ENCODE data around the gene ARHGEF18. TPM values are rescaled to one million over a fixed set of nuclear protein-coding genes. Genes with fewer than 3 reads are reported as not detected.

Gene ARHGEF18
- total RNA-seq, 1 donor from 2014 or later, result 42.6 TPM

DNA sequence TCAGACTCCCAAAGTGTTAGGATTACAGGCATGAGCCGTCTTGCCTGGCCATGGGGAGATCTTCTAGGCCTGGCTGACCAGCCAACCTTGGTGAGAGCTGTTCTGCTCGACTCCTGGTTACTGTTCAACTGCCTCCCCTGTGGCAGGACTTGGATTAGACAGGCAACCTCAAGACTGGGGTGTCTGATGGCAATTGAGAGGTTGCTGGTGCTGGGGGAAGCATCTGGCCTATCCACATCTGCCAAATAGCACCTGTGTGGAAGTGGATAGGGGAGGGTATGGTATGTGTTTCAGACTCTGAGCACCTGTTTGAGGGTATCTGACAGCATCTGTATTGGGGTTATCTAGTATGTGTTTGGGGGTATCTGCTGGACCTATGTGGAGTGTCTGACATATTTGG is 44.7 kb downstream of the ARHGEF18 start:
- peaks cover 27% of the 10 kb centered on the region for H3K4me1 Mint-ChIP-seq (ENCODE audit: unreplicated experiment)

DNA sequence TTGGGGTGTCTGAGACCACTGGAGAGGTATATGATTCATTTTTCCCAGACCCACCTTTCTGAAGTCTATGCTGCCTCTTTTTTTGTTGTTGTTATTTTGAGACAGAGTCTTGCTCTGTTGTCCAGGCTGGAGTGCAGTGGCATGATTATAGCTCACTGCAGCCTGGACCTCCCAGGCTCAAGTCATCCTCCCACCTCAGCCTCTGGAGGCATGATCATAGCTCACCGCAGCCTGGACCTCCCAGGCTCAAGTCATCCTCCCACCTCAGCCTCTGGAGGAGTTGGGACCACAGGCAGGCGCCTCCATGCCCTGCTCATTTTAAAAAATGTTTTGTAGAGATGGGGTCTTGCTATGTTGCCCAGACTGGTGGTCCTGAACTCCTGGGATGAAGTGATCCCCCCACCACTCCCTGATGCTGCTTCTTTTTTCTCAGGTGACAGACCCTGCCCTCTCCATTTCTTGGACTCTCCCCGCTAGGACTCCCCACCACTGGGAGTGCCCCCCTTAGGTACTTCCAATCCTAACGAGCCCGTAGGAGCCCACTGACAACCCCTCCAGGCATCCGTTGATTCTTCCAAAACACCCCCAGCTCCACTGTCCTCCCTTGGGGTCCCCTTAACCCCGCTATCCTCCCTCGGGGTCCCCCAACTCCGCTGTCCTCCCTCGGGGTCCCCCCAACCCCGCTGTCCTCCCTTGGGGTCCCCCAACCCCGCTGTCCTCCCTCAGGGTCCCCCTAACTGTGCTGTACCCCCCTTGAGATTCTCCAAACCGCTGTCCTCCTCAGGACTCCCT is 45.4 kb downstream of the ARHGEF18 start:
- Mint-ChIP-seq H3K4me1 (ENCODE audit: unreplicated experiment) (peaks cover 34% of the 10 kb centered on the region), H3K27me3 (ENCODE audit: unreplicated experiment) (no peaks in the 10 kb centered on the region), H3K9me3 (ENCODE audit: unreplicated experiment) (no peaks in the 10 kb centered on the region), H3K4me3 (ENCODE audit: unreplicated experiment) (peak overlapping the region; percentile 89), H3K27ac (ENCODE audit: unreplicated experiment) (peak overlapping the region; percentile 50), H3K36me3 (ENCODE audit: unreplicated experiment) (no peaks in the 10 kb centered on the region)
- DNase-seq (ENCODE audit: extremely low spot score, unreplicated experiment), result no peak
- TF ChIP-seq, protein P1, sequence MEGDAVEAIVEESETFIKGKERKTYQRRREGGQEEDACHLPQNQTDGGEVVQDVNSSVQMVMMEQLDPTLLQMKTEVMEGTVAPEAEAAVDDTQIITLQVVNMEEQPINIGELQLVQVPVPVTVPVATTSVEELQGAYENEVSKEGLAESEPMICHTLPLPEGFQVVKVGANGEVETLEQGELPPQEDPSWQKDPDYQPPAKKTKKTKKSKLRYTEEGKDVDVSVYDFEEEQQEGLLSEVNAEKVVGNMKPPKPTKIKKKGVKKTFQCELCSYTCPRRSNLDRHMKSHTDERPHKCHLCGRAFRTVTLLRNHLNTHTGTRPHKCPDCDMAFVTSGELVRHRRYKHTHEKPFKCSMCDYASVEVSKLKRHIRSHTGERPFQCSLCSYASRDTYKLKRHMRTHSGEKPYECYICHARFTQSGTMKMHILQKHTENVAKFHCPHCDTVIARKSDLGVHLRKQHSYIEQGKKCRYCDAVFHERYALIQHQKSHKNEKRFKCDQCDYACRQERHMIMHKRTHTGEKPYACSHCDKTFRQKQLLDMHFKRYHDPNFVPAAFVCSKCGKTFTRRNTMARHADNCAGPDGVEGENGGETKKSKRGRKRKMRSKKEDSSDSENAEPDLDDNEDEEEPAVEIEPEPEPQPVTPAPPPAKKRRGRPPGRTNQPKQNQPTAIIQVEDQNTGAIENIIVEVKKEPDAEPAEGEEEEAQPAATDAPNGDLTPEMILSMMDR (IDR thresholded peaks at IDR 0.05), result no peak

More for the DNA sequence above, 44.7 kb downstream of the ARHGEF18 start:
- no peak for DNase-seq (ENCODE audit: extremely low spot score, unreplicated experiment)
- peak overlapping the region; percentile 89 for H3K4me3 Mint-ChIP-seq (ENCODE audit: unreplicated experiment)
- H3K9me3 Mint-ChIP-seq (ENCODE audit: unreplicated experiment), result no peaks in the 10 kb centered on the region
- H3K27me3 Mint-ChIP-seq (ENCODE audit: unreplicated experiment), result no peaks in the 10 kb centered on the region
- H3K27ac Mint-ChIP-seq (ENCODE audit: unreplicated experiment), result no peak overlapping the region
- TF ChIP-seq, protein P1 (IDR thresholded peaks at IDR 0.05), result no peak
- H3K36me3 Mint-ChIP-seq (ENCODE audit: unreplicated experiment), result no peaks in the 10 kb centered on the region

DNA sequence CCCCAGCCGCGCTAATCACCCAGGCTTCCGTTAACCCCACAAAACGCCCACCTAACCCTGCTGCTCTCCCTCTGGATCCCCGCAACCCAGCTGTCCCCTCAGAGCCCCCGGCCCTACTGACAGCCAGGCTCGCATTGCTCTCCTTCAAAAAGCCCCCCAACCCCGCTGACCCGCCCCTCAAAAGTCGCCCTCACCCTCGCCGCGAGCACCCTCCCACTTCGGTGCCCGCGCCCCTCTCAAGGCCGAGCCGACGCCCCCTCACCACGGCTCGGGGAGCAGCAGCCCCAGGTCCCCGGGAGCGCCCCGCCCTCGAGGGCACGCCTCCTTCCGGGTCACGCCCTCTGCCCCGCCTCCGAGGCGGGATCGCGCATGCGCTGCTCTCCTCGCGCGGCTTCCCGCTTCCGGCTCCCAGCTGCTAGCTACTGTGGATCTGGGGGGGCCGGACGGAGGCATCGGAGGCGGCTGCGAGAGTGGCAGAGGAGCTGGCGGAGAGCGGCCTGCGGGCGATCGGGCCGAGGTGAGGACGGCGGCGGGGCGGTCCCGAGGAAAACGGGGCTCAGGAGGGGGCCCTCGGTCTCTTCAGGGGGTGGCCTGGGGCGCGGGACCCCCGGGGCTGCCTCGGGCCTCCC is 46.1 kb downstream of the ARHGEF18 start:
- Mint-ChIP-seq H3K27me3 (ENCODE audit: unreplicated experiment) (no peaks in the 10 kb centered on the region), H3K9me3 (ENCODE audit: unreplicated experiment) (no peaks in the 10 kb centered on the region), H3K4me3 (ENCODE audit: unreplicated experiment) (peak overlapping the region; percentile 89), H3K4me1 (ENCODE audit: unreplicated experiment) (peaks cover 41% of the 10 kb centered on the region), H3K36me3 (ENCODE audit: unreplicated experiment) (no peaks in the 10 kb centered on the region), H3K27ac (ENCODE audit: unreplicated experiment) (peak overlapping the region; percentile 70)
- TF ChIP-seq, protein P1 (IDR thresholded peaks at IDR 0.05), result no peak
- peak; percentile 98 for DNase-seq (ENCODE audit: extremely low spot score, unreplicated experiment)

DNA sequence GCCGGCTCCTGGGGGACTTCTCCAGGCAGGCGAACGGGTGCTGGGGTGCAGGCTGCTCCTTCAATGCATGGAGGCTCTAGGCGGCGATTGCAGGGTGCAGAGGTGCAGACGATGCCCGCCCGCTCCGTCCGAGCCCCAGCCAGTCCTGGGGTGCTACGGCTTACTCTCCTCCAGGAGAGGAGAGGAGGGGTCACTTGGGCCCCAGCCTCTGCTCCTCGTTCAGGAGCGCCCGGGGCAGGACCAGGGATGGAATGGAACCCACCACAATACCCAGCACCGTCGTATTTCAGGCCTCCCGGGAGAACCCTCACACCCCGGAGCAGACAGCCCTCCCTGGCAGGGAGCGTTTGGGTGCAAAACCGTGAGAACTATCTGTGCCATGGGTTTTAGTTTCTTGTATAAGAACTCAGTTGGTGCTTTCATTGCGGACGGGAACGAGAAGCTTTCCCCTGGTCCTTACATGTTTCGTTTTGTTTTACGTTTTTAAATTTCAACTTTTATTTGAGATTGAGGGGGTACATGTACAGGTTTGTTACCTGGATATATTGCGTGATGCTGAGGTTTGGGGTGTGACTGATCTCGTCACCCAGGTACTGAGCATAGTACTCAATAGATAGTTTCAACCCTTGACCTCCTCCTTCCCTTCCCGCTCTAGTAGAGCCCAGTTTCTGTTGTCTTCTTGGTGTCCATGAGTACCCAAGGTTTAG is 46.8 kb downstream of the ARHGEF18 start:
- Mint-ChIP-seq H3K36me3 (ENCODE audit: unreplicated experiment) (no peaks in the 10 kb centered on the region), H3K27ac (ENCODE audit: unreplicated experiment) (peak overlapping the region; percentile 72), H3K9me3 (ENCODE audit: unreplicated experiment) (no peaks in the 10 kb centered on the region), H3K4me1 (ENCODE audit: unreplicated experiment) (peaks cover 45% of the 10 kb centered on the region), H3K4me3 (ENCODE audit: unreplicated experiment) (peak overlapping the region; percentile 89), H3K27me3 (ENCODE audit: unreplicated experiment) (no peaks in the 10 kb centered on the region)
- TF ChIP-seq, protein P1 (IDR thresholded peaks at IDR 0.05), result no peak
- DNase-seq (ENCODE audit: extremely low spot score, unreplicated experiment), result no peak

DNA sequence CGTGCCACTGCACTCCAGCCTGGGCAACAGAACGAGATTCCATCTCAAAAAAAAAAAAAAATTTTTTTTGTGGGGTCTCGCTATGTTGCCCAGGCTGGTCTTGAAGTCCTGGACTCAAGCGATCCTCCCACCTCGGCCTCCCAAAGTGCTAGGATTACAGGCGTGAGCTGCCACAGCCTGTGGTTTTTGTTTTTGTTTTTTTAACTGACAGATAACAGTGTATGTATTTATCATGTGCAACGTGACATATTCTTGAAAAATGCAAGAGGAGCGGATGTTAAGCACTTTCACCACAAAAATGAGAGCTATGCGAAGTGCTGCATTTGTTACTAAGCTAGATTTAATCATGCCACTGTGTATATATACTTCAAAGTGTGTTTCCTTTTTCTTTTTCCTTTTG is 49.0 kb downstream of the ARHGEF18 start:
- TF ChIP-seq, protein P1 (IDR thresholded peaks at IDR 0.05), result no peak
- Mint-ChIP-seq H3K4me3 (ENCODE audit: unreplicated experiment) (no peak overlapping the region), H3K4me1 (ENCODE audit: unreplicated experiment) (peaks cover 47% of the 10 kb centered on the region), H3K27ac (ENCODE audit: unreplicated experiment) (peak overlapping the region; percentile 88), H3K36me3 (ENCODE audit: unreplicated experiment) (no peaks in the 10 kb centered on the region), H3K27me3 (ENCODE audit: unreplicated experiment) (no peaks in the 10 kb centered on the region), H3K9me3 (ENCODE audit: unreplicated experiment) (no peaks in the 10 kb centered on the region)
- no peak for DNase-seq (ENCODE audit: extremely low spot score, unreplicated experiment)

Measured in osteocyte (in vitro differentiated cells).